Femur (tissue), 1 donor: ENCODE data around the gene PACS1.

ENCODE experiments used
- DNase-seq: peaks from one replicate; pipeline ENCODE4 v3.0.0-alpha.2; 2017

Gene PACS1

DNA sequence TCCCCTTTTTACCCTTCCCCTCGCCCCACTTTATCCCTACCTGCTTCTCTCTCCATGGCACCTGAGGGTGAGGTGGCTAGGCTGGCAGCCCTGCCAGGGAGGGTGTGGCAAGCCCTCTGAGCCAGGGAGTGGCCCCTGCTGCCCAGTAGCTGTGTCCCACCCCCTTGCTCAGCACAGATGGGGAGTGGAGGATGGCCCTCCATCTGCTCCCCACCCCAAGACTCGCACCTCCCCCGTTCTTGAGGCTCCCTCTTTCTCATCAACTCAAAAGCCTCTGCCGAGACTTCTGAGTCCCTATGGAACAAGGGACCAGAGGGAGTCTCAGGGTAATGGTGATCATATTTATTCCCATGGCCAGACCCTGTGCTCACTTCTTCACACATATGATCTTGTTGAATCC lies 223.3 kb downstream of the PACS1 start:
- DNase-seq, result no peak

- no peak for DNase-seq
Measured at GRCh38 chr11:66293777-66294625, 223.9 kb downstream of the PACS1 start.
